GM18519 (cell line): ENCODE measurements around the gene TPSG1.

Experiments
- ATAC-seq: cut with Tn5 transposase; IDR thresholded peaks from one replicate; pipeline ENCODE4 v1.9.1; 2021; ENCODE audit warnings: mild to moderate bottlenecking, moderate library complexity; ENCODE audit not compliant: unreplicated experiment, low FRiP score

The TPSG1 gene

DNA sequence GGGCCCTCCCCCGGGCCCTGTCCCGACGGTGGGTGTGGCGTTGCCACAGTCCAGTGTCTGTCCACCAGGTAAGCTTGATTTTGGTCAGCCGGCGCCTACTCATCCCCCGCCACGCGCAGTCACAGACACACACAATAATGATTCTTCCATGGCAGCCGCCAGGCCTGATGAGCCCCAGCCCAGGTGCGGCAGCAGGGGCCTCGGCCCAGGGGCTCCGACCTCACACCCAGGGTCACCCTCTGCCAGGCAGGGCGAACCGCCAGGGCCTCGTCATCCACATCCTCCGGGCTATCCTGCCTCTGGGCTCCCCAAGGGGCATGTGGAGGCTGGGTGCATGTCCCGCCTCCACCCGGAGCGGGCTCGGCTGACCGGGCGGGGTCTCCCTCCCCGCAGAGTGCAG, 7.5 kb downstream of the TPSG1 start:
- no peak for ATAC-seq

DNA sequence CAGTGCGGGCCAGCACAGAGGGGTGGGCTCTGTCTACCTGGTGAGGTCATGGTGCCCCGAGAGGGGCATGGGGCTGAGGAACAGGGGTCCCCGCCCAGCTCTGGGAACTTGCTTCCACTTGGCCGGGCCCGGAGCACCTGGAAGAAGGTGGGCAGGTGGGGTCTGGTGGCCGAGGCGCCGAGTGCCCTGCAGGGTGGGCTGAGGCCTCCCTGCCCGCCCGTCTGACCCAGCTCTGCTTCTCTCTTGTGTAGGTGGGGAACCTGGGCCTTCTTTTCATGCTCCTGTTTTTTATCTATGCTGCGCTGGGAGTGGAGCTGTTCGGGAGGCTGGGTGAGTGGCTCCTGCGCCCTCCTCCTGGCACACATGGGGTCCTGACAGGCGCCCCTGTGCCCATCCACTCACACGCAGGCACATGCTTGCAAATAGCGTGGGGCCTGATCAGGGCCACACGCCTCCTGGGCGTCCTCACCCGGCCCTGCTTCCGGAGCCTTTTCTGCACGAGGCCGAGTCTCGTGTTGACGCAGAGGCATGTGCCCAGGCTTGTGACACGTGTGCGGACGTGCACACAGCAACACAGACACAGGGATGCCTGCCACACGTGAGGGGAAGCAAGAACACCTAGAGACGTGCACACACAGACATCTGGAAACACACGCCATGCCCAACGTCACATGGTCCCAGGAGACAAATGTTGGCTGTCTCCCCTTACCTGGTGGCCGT, 8.2 kb downstream of the TPSG1 start:
- ATAC-seq: no peak

DNA sequence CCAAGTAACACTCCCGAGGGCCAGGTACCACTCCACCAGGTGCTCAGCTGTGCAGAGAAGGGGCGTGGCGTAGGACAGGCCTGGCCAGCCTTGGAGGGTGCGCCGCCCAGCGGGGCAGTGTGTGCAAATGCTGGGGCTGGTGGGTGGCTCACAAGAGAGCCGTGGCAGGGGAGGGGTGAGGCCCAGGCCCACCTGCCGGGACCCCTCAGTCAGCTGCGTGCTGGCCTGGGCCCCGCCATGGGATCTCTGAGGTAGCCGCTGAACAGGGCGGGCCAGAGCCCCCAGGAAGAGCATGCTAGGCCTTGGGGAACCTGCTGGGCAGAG, 8.8 kb downstream of the TPSG1 start:
- no peak for ATAC-seq

DNA sequence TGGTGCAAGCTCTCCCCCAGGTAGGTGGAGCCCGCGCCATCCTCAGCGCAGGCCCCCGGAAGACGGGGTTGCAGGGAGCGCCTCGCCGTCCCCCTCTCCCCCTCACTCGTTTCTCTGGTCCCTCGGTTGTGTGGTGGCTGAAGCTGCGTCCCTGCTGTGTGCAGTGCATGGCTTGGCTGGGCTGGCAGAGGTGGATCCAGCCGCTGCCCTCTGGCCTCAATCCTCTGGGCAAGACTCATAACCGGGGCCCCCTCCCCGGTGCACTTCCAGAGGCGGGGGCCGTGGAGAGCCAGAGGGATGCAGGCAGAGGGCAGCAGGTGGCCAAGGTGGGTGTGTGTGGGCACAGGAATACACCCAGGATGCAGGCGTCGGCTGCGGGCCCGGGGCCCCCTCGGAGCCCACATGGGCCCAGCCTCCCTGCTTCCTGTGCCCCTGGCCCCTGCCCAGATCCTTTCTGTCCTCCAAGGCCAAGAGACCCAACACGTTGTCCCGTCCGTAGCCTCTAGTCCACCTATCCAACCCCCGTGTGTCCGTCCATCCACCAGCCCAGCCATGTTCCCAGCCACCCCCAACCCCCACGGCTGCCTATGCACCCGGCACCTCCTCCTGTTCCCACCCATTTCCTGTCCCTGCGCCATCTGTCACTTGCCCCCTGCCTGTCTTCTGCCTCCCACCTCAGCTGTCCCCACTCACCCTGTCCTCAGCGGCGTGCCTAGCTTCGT, 9.3 kb downstream of the TPSG1 start:
- ATAC-seq: no peak

DNA sequence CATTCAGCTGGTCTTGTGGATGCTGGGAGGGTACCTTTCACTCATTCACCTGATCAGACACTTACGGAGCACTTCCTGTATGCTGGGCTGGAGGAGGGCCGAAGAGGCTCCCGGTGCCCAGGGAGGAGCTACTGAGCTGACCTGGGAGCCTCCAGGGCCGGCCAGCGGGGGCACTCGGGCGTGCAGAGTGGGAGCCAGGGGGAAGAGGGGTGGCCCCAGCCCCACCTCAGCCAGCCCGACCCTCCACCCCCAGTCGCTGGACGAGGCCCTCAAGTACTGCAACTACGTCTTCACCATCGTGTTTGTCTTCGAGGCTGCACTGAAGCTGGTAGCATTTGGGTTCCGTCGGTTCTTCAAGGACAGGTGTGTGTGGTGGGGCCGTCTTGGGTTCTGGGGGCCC, 10.3 kb downstream of the TPSG1 start:
- ATAC-seq: no peak

DNA sequence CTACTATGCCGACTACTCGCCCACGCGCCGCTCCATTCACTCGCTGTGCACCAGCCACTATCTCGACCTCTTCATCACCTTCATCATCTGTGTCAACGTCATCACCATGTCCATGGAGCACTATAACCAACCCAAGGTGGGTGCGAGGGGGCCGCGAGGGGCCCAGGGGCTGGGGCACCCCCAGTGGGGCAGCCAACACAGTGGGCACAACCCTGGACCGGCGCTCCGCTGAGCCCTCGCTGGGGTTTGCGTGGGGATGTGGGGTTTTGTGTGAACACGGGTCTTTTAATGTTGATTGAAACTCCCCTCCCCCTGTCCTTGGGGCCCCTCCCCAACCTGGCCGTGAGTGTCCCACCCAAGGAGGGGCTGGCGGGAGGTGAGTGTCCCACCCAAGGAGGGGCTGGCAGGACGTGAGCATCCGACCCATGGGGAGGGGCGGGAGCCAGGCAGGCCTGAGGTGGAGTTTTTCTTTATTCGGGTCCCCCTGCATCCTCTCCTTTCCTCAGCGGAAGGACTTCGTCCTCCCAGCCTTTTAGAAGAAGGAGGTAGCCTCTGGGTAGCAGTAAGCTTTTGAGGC, 11.2 kb downstream of the TPSG1 start:
- ATAC-seq: no peak

DNA sequence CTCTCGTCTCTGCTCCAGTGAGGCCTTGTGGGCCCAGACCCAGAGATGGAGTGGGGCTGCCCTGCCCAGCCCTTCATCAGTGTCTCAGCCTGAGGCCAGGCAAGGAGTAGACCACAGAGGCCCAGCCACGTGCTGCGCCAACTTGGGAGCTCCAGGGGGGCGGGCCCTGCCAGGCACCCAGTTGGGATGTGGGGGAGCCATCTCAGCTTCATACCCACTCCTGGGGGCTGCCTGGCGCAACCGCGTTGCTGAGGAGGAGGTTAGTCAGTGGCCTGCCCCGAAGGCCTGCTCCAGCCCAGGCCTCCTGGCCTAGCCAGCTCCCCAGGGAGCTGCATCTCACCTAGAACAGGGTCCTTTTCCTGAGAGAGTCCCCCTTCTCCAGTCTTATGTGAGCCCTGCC, 11.8 kb downstream of the TPSG1 start:
- no peak for ATAC-seq

DNA sequence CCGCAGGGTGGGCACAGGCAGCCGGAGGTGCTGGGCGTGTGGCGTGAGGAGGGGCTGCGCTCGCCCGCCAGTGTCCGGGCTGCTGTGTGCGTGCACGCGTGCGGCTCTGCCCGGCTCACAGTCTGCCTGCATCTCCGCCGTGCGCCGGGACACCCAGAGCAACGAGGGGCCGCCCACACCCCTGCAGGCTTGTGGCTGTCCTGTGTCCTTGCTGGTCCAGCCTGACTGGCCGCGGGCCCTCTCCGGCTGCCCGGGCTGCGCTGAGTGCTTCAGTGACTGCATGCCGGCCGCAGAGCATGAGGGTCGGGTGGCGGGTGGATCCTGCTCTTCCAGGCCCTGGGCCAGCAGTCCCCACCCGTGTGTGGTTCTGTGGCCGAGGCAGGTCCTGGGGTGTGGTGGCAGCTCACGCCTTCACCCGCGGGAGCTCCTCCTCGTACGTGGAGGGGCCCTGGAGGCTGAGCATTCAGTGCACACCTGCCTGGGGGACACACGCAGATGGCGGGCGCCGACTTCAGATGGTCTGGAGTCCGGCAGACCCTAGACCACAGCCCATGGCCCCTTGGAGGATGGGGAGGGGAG, 12.4 kb downstream of the TPSG1 start:
- no peak for ATAC-seq

DNA sequence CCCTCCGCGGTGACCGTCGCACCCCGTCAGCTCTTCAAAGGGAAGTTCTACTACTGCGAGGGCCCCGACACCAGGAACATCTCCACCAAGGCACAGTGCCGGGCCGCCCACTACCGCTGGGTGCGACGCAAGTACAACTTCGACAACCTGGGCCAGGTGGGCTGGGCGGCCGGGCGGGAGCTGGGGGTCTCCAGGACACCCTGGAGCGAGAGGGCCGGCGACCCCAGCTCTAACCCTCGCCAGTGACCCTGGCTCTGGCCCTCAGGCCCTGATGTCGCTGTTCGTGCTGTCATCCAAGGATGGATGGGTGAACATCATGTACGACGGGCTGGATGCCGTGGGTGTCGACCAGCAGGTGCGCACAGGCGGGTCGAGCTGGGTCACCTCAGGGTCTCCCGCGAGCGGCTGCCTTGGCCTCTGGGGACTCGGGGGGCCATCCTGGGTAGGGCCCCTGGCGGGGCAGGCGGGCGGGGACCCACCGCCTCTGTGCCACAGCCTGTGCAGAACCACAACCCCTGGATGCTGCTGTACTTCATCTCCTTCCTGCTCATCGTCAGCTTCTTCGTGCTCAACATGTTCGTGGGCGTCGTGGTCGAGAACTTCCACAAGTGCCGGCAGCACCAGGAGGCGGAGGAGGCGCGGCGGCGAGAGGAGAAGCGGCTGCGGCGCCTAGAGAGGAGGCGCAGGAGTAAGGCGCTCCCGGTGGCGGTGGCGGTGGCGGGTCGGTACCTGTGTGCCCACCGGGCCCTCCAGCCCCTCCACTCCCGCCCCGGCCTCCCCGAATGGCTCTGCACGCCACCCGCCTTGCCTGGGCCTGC, 13.4 kb downstream of the TPSG1 start:
- ATAC-seq: no peak

DNA sequence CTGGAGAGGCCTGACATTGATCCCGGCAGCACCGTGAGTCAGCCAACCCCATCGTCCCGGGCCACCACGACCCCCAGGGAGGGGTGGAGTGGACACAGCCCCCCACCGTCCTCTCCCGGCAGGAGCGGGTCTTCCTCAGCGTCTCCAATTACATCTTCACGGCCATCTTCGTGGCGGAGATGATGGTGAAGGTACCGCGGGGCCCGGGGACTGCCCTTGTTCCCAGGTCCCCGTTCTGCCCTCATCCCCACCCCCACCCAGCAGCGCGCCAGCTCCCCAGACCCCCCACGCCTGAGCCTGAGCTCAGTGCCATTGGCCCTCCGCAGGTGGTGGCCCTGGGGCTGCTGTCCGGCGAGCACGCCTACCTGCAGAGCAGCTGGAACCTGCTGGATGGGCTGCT, 14.6 kb downstream of the TPSG1 start:
- ATAC-seq: no peak

DNA sequence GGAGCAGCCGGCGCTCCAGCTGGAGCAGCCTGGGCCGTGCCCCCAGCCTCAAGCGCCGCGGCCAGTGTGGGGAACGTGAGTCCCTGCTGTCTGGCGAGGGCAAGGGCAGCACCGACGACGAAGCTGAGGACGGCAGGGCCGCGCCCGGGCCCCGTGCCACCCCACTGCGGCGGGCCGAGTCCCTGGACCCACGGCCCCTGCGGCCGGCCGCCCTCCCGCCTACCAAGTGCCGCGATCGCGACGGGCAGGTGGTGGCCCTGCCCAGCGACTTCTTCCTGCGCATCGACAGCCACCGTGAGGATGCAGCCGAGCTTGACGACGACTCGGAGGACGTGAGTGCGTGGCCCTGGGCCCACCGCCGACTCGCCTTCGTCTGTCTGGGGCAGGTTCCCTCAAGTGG, 16.0 kb downstream of the TPSG1 start:
- ATAC-seq: no peak

DNA sequence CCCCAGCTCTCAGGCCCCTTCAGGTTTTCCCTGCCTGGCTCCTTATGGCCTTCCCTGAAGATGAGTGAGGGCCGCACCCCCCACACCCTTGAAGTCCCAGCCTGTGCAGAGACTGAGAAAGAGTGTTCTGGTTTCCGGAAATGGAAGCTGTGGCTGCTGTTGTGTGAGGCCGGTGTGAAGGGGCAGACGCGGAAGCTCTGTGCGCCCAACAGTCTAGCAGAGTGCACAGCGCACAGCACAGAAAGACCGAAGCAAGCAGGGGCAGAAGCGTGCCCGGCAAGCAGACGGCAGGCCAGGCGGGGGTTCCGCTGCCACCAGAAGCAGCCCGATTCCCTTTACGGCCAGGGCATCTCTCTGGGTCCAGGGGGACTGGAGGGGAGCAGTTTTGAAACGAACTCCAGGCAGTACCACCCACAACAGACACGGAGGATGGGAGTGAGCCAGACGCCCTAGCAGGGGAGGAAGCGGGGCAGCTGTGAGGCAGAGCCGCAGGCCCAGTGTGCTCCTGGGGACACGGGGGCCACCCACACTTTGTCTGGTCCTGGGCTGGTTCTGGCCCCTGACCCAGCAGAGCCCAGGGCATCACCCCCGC, 16.7 kb downstream of the TPSG1 start:
- ATAC-seq: no peak

DNA sequence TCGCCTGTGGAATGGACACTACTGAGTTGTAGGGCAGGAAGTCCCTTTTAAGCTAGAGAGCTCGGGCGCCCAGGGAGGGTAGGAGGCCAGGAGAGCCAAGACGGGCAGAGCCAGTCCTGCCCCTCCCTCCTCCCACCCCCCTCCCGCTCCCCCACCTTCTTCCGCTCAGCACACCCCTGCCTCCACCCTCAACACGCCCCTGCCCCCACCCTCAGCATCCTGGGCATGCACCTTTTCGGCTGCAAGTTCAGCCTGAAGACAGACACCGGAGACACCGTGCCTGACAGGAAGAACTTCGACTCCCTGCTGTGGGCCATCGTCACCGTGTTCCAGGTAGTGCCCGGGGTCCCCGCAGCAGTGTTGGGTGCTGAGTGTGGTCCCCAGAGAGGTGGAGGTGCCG, 18.3 kb downstream of the TPSG1 start:
- ATAC-seq: no peak

DNA sequence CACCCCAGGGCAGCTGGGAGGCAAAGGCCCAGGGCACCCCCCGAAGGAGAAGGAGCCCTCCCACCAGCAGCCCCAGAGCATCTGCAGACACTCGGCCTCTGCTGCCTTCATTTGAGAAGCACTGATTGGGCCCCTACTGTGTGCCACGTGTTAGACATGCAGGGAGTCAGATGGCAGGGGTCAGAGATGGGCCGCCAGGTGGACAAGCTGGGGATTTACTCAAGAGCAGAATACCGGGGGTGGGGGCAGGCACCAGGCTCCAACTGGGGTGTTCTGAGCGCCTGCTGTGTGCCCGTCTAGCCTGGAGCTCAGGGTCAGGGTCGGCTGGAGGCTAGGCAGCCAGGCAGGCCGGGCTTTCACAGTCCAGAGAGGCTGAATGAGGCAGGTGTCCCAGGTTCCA, 18.7 kb downstream of the TPSG1 start:
- no peak for ATAC-seq

DNA sequence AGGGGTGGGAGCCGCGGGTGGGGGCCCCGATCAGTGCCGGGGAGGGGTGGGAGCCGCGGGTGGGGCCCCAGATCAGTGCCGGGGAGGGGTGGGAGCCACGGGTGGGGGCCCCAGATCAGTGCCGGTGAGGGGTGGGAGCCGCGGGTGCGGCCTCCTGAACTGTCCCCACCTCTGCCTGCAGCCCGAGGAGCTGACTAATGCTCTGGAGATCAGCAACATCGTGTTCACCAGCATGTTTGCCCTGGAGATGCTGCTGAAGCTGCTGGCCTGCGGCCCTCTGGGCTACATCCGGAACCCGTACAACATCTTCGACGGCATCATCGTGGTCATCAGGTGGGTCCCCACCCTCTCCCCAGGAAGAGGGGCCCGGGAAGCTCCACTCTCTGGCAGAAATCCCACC, 20.1 kb downstream of the TPSG1 start:
- no peak for ATAC-seq

DNA sequence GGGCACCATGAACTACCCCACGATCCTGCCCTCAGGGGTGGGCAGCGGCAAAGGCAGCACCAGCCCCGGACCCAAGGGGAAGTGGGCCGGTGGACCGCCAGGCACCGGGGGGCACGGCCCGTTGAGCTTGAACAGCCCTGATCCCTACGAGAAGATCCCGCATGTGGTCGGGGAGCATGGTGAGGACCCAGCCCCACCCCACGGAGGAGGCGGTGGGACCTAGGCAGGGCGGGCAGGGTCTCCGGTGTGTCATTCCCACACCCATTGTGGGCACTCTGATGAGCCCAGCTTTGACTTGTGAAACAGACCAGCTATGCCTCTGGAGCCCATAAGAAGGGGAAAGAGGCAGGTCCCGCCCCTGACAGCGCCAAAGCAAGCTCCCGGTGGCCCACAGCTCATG, 22.8 kb downstream of the TPSG1 start:
- no peak for ATAC-seq

DNA sequence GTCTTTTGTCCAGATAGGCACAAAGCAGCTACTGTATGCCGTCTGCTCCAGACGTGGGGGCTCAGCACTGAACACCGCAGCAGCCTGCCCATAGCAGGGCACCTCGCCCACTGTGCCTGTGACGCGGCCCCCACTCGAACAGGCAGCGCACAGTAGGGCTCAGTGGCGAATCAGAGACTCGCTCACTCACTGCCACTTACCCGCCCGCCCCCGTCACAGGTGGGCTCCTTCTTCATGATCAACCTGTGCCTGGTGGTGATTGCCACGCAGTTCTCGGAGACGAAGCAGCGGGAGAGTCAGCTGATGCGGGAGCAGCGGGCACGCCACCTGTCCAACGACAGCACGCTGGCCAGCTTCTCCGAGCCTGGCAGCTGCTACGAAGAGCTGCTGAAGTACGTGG, 23.6 kb downstream of the TPSG1 start:
- no peak for ATAC-seq

DNA sequence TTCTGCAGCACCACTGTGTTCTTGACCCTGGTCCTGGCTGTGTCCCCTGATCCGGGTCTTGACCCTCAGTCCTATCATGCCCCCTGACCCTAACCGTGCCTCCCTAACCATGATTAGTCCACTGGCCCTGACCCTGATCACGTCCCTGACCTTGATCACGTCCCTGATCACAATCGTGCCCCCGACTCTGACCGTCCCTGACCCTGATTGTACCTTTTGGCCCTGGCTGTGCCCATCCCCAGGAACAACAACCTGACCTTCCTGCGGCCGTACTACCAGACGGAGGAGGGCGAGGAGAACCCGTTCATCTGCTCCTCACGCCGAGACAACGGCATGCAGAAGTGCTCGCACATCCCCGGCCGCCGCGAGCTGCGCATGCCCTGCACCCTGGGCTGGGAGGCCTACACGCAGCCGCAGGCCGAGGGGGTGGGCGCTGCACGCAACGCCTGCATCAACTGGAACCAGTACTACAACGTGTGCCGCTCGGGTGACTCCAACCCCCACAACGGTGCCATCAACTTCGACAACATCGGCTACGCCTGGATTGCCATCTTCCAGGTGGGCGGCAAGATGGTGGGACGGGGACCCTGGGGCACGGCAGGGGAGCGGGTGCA, 24.9 kb downstream of the TPSG1 start:
- ATAC-seq: no peak

DNA sequence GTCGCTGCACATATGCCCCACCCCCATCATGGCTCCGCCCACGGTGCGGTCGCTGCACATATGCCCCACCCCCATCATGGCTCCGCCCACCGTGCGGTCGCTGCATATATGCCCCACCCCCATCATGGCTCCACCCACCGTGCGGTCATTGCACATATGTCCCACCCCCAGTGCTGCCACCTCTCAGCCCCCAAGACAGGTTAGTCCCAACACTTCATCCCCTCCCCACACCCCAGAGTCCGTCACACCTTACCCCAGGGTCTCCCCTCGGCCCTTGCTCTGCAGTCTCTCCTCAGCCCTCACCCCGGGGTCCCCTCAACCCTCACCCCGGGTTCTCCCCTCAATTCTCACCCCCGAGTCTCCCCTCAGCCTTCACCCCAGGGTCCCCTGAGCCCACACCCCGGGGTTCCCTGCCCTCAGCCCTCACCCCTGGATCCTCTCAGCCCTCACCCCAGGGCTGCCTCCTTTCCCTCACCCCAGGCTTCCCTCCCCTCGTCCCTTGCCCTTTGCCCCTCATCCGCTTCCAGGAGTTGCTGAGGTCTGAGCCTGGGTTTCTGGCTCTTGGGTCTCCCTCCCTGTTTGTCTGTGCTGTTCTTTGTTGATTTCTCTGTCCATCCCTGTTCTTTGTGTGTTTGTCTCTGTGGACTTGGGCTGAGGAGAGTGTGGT, 25.6 kb downstream of the TPSG1 start:
- no peak for ATAC-seq
